HG03575 (cell line): ENCODE results near the gene GNA12.
"Not testable (repeated sequence)": the region's sequence is repeated elsewhere in the genome, so short reads cannot be mapped to it uniquely, and the experiment has no call there.

Source experiments
- ATAC-seq: cut with Tn5 transposase; IDR thresholded peaks from one replicate; pipeline ENCODE4 v1.9.1; 2021; ENCODE audit not compliant: unreplicated experiment, insufficient number of reproducible peaks, low FRiP score; ENCODE audit errors: extremely low read depth

GNA12 gene

DNA sequence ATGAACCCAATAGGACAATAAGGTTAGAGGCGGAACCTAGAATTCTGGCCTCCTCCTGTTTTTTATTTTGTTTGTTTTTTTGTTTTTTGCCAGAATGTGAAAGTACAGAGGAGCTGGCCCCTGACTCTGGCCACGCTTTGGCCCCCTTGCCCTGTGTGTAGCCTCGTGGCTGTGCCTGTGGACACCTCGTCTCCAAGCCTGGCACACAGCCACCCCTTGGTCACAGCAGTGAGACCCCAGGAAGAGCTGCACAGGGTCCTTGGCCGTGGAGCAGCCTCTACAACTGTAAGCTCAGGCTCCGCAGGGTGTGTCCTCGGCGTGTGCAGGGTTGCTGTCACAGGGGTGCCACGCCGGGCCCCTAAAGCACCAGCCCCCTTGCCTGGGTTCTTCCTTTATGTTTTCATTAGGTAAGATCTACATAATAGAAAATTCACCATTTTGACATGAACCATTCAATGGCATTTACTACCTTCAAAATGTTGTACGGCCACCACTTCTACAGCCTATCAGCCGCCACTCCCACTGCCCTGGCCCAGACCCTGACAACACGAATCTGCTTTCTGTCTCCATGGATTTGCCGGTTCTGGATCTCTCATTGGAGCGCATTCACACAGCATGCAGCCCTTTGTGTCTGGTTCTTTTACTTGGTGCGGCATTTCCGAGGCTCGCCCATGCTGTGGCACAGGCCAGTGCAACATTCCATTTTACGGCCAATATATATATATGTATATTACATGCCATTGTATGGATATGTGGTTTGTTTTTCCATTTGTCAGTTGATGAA lies 105.2 kb downstream of the GNA12 start:
- ATAC-seq = no peak

DNA sequence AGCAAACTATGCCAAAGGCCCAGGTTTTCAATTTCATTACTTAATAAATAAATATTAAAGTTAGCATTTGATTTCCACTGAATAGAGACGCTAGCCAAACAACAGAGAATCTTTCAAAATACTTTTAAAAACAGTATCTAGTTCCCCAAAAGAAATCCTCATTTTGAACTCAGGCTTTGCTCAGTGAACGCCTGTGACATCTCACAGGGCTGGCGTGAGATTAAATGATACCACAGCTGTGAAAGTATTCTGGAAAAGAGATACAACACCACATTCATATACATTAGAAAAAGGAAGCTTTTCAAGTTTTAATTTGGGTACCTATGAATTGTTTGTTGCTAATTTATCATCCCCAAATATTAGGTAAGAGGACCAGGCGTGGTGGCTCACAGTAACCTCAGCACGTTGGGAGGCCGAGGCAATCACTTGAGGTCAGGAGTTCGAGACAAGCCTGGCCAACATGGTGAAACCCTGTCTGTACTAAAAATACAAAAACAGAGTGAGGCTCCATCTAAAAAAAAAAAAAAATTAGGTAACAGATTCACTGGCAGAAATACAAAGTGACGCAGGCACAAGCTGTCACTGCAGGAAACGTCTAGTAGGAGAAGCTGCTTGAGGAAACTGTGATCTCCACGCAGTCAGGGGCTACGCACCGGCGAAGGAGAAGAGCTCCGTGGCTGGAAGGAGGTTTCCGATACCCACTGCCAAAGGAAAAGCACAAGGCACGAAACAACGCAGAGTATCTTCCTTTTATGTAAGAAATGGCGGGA lies 106.2 kb downstream of the GNA12 start:
- ATAC-seq = no peak

DNA sequence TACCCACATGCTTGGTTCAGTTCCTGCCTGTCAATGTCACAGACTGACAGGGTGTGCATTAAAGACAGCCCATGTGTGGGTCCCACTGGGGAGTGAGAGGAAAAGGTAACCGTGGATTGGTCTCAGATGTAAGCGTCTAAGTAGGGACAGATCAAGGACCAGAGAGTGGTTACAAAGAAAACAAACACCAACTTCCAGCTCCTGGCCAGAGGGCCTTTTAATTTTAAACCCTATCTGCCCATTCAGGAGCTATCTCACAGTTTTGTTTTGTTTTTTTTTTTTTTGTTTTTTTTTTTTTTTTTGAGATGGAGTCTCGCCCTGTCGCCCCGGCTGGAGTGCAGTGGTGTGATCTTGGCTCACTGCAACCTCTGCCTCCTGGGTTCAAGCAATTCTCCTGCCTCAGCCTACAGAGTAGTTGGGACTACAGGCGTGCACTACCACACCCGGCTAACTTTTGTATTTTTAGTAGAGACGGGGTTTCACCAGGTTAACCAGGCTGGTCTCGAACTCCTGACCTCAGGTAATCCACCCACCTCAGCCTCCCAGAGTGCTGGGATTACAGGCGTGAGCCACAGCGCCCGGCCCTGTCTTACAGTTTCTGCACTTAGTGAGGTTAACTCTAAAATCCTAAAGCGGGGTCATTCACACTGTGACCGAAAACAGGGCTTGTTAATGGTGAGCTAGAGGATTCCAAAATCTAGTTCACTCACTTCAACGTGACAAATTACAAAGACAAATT lies 106.9 kb downstream of the GNA12 start:
- not testable (repeated sequence) for ATAC-seq

DNA sequence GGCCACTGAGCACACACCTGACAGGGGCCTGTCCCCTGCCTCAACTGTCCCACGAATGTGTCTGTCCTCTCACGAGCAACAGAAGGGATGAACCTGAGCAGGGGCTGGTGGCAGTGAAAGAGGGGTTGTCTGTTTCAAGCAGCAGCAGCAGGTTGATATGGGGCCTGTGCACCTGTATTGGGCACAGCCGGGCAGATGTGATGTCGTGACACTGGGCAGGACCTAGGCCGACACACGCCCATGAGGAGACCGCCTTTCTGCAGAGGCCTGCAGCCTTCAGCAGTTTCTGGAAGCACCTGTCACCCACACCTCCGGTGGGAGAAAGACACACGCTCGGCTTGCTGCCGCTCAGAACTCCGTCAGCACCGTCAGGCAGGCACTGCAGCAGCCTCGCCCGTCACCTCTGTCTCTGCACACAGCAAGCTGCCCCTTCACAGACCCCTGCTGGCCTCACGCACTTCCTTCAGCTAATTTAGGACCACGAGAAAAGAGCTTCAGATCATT lies 107.6 kb downstream of the GNA12 start:
- ATAC-seq = no peak

DNA sequence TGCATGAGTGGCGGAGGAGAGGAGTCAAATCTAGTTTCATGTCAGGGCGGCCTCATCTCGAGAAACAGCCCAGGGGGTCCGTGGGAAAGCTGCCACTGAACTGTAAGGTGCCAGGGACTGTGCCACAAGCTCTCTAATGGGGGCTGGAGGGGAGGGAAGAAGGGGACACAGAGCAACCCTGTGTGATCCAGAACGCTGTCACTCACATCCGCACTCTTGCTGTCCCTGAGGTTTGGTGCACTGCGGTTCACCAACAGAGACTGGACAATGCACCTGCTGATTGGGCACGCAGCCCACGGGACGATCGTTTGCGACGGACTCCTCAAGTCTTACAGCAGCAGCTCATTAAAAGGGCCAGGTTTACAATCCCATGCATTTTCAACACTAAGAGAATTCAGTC lies 108.4 kb downstream of the GNA12 start:
- no peak for ATAC-seq

DNA sequence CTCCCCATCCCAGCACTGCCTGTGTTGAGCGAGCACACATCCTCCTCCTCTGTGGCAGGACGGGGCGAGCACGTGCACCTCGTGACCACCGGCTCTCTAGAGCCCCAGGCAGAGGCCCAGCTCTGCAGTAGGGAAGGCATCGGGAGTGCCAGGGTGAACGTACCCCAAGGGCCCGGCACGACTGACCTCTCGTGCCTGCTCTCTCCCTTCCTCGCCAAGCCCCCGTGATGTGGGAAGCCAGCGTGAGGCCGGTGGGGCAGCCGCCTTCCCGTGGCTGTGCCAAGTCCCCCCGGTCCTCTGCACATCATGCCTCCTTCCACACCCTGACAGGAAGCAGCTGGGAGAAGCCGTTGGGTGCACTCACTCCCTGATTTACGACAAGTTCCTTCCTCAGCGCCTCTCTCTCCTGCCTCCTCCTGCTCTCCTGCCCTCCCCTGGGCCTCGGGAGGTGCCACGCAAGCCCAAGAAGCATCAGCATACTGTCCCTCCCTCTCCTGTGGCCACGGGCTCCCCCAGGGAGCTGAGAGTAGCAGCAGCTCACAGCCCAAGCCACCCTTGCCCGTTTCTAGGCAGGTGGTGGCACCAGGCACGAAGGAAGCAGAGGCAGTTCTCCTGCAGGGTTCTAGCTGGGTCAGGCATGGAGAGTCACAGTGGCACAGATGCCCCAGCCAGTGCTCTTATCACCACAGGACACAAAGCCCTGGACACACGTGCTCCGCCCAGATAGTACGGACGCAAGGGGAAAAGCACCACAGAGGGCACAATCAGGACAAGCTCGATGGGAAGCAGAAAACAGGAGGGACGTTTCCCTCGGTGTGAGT lies 109.1 kb downstream of the GNA12 start:
- no peak for ATAC-seq

DNA sequence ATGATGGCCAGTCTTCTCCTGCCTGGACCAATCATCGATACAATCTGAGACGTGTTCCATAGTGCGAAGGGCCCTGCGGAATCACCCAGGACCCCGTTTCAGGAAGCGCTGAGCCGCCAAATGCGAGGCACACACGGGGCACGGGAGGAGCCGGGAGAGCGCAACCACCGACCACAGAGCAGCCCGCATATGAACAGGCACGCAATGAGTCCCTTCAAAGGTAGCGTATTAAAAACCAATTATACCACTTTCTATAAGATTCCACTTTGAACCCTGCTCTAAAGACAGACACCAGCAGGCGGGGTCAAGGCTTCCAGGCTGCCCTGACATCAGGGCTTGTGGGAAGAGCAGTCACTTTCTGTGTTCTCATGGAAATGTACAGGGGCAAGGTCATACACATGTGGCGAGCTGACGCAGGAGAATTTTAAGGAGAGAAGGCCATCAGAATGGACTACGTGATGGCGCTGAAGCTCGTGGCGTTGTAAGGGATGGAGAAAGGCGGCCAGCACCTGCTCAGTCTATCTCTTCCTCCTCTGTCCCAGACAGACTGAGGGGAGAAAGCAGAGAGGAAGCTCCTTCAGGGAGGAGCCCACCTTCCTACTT lies 109.9 kb downstream of the GNA12 start:
- no peak for ATAC-seq

DNA sequence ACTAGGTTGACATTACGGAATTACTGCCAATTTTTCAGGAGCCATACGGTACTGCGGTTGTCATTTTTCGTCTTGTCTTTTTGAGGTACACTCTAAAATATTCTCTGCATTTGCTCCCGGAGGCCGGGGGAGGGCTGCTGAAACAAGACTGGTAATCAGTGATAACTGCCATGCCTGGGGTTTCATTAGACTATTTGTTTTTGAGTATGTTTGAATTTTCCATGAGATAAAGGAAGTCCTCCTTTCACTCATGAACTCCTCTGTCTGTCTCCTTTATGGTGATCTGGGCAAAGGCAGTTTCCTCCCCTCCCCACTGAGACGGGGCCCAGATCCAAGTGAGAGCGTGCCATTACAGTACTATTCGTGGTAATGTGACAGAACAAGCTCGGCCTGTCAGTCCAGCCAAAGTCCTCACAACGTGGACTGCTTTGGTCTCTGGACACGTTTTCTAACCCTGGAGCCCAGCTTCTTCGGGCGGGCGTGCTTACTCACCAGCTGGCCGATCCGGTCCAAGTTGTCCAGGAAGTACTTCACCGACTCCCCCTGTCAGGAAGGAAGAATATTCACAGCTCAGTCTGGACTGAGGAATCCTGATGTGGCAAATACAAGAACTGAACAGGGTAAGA lies 111.0 kb downstream of the GNA12 start:
- no peak for ATAC-seq

DNA sequence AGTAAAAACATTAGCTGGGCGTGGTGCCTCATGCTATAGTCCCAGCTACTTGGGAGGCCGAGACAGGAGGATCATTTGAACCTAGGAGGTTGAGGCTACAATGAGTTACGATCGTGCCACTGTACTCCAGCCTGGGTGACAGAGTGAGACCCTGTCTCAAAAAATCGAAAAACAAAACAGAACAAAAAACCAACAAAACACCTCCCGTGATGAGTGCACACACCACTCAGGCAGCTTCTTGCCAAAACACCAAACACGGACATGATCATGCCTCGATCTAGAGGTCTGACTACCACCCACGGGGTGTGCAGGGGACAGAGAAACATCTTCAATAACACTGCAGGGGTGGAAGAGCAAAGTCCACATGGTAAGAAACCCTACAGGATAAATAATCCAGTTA lies 111.7 kb downstream of the GNA12 start:
- ATAC-seq = no peak

DNA sequence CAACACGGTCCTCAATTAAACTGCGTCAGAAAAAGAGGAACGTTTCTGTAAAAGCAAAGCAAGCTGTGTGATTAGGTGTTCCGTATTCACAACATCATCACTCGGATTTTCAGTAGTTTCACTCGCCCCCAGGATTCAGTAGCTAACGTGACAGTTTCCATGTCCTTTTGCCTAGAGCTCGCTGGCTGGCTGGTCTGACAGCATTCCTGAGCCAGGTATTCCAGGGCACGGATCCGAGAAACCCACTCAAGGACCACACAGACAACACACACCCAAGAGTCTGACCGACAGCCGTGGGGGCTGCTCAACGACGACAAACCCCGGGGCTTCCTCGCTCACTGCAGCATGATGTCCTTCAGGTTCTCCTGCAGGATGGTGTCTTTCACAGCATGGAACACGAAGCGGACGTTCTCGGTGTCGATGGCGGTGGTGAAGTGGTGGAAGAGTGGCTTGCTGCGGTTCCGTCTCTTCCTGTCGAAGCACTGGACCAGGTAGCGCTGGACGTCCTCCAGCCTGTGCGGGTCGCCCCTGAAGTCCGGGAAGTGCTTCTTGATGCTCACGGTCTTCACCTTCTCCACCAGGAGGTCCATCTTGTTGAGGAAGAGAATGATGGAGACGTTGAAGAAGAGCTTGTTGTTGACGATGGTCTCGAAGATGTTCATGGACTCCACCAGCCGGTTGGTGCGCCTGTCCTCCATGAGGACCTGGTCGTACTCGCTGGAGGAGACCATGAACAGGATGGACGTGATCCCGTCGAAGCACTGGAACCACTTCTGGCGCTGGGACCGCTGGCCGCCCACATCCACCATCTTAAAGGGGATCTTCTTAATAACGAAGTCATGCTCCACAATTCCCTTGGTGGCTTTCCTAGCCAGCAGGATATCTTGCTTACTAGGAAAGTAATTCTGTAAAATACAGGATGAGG lies 113.0 kb downstream of the GNA12 start:
- ATAC-seq = no peak

DNA sequence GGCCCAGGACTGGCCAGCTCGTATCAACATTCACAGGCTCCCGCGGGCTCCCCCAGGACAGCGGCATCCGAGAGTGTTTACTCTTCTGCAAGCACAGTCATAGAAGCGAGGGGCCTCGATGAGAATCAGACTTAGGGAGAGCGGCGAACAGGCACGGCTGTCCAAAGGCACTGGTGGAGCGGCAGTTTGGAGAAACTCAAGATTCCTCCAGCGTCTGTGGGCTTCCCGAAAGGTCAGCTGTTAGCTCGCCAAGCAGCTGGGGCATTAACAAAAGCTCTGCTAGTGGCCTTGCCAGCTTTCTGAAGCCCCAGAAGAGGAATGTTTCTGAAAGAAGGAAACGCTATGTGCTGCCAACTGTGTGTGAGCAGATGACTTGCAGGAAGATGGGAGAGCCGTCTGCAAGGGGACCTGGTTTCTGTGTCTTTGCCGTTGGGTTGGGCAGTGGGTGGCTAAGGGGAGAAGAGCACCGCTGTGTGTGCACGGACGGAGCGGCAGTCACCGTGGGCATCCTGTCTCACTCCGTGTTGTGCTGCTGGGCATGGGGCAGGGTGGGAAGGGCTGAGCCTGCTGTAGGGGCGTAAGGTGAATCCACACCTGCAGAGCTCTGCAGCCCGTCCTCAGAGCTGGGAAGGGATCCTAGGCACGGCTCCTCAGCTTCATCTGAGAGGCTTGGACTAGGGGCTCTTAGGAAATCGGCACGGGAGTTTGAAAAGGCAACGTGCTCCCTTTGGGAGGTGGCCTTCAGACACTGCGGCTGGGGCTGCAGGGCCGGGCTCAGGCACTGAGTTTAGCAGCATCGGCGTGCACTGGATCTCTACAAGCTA lies 114.0 kb downstream of the GNA12 start:
- no peak for ATAC-seq

DNA sequence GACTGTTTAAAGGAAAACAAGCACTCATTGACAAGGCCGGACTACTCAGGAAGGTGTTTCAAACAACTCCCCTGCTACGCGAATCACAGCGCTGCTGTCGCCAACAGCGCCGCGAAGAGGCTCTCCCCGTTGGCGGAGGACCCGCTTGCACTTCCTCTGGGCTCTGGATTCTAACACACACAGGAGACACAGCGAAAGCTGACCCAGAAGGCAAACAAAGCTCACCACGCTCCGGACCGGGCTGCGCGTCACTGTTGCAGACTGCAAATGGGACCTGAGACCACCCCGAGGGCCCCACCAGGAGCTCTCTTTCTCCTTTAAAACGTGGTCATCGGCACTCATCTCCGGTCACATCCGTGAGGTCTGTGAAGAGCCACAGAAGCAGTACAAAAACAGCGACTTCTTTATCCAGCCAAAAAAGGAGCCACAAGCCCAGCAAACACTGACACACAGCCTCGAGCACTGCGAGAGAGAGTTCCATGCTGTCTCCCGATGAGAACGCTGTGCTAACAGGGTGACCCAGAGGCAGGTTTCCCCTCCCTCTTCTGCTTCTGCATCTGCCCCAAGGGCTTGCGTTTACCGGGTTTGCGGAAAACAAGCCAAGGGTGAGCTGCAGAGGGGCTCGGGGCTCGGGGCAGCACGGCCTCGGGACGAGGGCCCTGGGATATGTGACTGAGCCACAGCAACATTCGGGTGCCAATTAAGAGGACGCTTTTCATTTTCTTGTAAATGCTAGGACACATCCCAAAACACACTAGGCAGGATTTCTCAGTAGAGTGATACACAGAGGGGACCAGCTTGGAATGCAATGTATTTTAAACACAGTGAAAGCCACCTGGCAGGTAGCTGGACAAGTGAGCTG lies 114.8 kb downstream of the GNA12 start:
- no peak for ATAC-seq

DNA sequence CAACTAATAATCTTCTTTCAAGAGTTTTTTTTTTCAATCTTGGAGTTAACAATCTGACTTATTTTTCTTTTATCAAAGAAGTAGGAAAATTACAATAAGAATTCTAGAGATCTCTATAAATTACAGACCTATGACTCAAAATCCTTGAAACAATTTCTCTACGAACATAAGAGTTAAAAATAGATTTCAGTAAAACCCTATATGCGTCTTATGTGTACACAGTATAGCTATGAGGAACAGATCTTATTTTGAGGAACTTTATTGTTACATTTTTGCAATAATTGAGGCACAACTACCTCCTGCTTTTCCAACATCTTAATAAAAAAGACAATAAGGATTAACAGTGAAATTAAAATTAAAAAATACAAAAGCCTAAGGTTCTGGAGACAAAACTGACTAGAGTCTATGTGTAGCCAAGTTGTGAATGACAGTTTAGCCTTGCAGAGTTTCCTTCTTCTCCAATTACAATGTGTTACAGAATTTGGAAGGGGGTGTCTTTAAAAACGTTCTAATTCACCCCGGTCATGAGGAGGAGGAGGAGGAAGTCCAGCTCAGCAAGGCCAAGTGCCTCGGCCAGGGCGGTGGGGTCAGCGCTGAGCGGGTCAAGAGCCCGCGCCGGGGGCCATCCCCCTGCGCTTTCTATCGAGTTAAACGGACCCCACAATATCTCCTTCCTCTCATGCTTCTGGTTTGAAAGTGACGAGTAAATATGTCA lies 115.6 kb downstream of the GNA12 start:
- no peak for ATAC-seq

DNA sequence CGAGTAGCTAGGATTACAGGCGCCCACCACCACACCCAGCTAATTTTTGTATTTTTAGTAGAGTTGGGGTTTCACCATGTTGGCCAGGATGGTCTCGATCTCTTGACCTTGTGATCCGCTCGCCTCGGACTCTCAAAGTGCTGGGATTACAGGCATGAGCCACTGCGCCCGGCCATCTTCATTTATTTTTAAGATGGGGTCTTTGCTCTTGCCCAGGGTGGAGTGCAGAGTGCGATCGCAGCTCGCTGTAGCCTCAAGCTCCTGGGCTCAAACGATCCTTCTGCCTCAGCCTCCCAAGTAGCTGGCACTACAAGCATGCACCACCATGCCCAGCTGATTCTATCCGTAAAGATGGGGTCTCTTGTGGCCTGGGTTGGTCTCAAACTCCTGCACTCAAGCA lies 116.9 kb downstream of the GNA12 start:
- not testable (repeated sequence) for ATAC-seq
